ENCODE measurements around the gene CAPS2. TPM values are rescaled to one million over a fixed set of nuclear protein-coding genes. Genes with fewer than 3 reads are reported as not detected.

Gene CAPS2
- total RNA-seq, 2 experiments from 2014 or later, result 2.3 to 2.6 TPM

- H3K4me1 Mint-ChIP-seq, result peaks cover 11% of the 10 kb centered on the region
- no peak overlapping the region for H3K4me3 Mint-ChIP-seq
- peaks cover 13% of the 10 kb centered on the region for H3K27me3 Mint-ChIP-seq
- H3K9me3 Mint-ChIP-seq (ENCODE audit: low read depth), result no peaks in the 10 kb centered on the region
- POLR2A ChIA-PET, result no interaction called here
- intact Hi-C loops (cut with DNase I, micrococcal nuclease), result no loop called here
- no peak for ATAC-seq
- CTCF ChIA-PET, result interaction anchor here (0.6 to 1.0 kb wide), 5 partner anchors 11 to 774 kb away, joined by 3 to 7 read pairs (median 3); partner anchors contain the start of gene GLIPR1L1
- no peak for DNase-seq
- no peak overlapping the region for H3K27ac Mint-ChIP-seq
- no peaks in the 10 kb centered on the region for H3K36me3 Mint-ChIP-seq (ENCODE audit: low read depth)
Measured at GRCh38 chr12:75345531-75345930, 15.4 kb upstream of the CAPS2 start.

GRCh38 chr12:75341873-75342272 lies 11.7 kb upstream of the CAPS2 start:
- ChIA-PET POLR2A (no interaction called here), CTCF (interaction anchor here (1.0 kb wide), 1 partner anchor 8 kb away, joined by 5 read pairs; the partner anchor contains the start of gene GLIPR1L1)
- H3K9me3 Mint-ChIP-seq (ENCODE audit: low read depth), result no peaks in the 10 kb centered on the region
- H3K27ac Mint-ChIP-seq, result no peak overlapping the region
- intact Hi-C loops (cut with DNase I, micrococcal nuclease), result no loop called here
- ATAC-seq (no peak), DNase-seq (no peak)
- H3K27me3 Mint-ChIP-seq, result peaks cover 14% of the 10 kb centered on the region
- no peak overlapping the region for H3K4me3 Mint-ChIP-seq
- H3K4me1 Mint-ChIP-seq, result peaks cover 17% of the 10 kb centered on the region
- H3K36me3 Mint-ChIP-seq (ENCODE audit: low read depth), result no peaks in the 10 kb centered on the region

DNA sequence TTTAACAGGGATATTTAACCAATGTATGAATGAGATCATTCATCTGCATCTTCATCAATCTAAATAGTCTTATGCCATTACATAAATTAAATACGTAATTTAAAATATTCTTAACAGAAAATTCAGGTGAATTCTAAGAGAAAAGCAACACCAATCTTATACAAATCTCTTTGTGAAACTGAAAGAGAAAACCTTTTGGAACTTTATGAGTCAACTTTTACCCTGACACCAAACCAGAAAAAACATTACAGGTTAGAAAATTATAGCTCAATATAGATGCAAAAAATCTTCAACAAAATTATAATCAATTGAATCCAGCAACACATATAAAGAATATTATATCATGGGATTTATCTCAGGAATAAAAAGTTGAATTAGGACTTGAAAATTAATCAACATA lies 7.8 kb upstream of the CAPS2 start:
- H3K9me3 Mint-ChIP-seq (ENCODE audit: low read depth), result no peaks in the 10 kb centered on the region
- ChIA-PET POLR2A (interaction anchor here (0.6 kb wide), 1 partner anchor 13 kb away, joined by 3 read pairs; no protein-coding TSS in a partner anchor), CTCF (interaction anchor here (0.5 to 1.4 kb wide), 4 partner anchors 8 to 145 kb away, joined by 3 to 7 read pairs (median 4); partner anchors contain the start of gene CAPS2)
- H3K27ac Mint-ChIP-seq, result no peak overlapping the region
- intact Hi-C loops (cut with DNase I, micrococcal nuclease), result loop anchor here (10.0 kb wide), 1 partner anchor 1007 kb away; the partner anchor contains the start of gene BBS10 (in 2 of the 2)
- H3K4me3 Mint-ChIP-seq, result no peak overlapping the region
- DNase-seq, result no peak
- H3K4me1 Mint-ChIP-seq, result peaks cover 18% of the 10 kb centered on the region
- ATAC-seq, result no peak
- peaks cover 17% of the 10 kb centered on the region for H3K27me3 Mint-ChIP-seq
- no peaks in the 10 kb centered on the region for H3K36me3 Mint-ChIP-seq (ENCODE audit: low read depth)

GRCh38 chr12:75334384-75335030 lies 4.4 kb upstream of the CAPS2 start, which contains the start of gene GLIPR1L1:
TSS of gene GLIPR1L1 (plus strand) at chr12:75334670. CDS start at chr12:75334729, 59 bp downstream.
- H3K27ac Mint-ChIP-seq, result no peak within 1 kb of the TSS
- ATAC-seq (peak; percentile 82), DNase-seq (peak; percentile 91)
- H3K9me3 Mint-ChIP-seq (ENCODE audit: low read depth), result no peaks in the 10 kb centered on the region
- H3K27me3 Mint-ChIP-seq, result peaks cover 21% of the 10 kb centered on the region
- intact Hi-C loops (cut with DNase I, micrococcal nuclease), result loop anchor here (1.0 to 10.0 kb wide), 9 partner anchors 56 to 1123 kb away; partner anchors contain the start of genes BBS10 (in 2 of the 2), GLIPR1 (in 2 of the 2), GLIPR1L2 (in 2 of the 2) and NAP1L1 (in 1 of the 2)
- POLR2A ChIA-PET, result no interaction called here
- CTCF ChIA-PET, result interaction anchor here (0.6 to 2.8 kb wide), 31 partner anchors 8 to 1359 kb away, joined by 3 to 17 read pairs (median 4); partner anchors contain the start of genes GLIPR1, GLIPR1L2 and KRR1
- peak within 1 kb of the TSS; percentile 61 for H3K4me3 Mint-ChIP-seq
- peaks cover 25% of the 10 kb centered on the region for H3K4me1 Mint-ChIP-seq
- H3K36me3 Mint-ChIP-seq (ENCODE audit: low read depth), result no peaks in the 10 kb centered on the region

- intact Hi-C loops (cut with DNase I, micrococcal nuclease), result no loop called here
- H3K27me3 Mint-ChIP-seq, result peaks cover 17% of the 10 kb centered on the region
- CTCF ChIA-PET, result interaction anchor here (0.5 to 1.0 kb wide), 2 partner anchors 62 to 152 kb away, joined by 3 to 4 read pairs; no protein-coding TSS in a partner anchor
- H3K9me3 Mint-ChIP-seq (ENCODE audit: low read depth), result no peaks in the 10 kb centered on the region
- peaks cover 8% of the 10 kb centered on the region for H3K4me1 Mint-ChIP-seq
- POLR2A ChIA-PET, result no interaction called here
- no peak for ATAC-seq
- no peak overlapping the region for H3K27ac Mint-ChIP-seq
- H3K36me3 Mint-ChIP-seq (ENCODE audit: low read depth), result no peaks in the 10 kb centered on the region
- DNase-seq, result no peak
- no peak overlapping the region for H3K4me3 Mint-ChIP-seq
Measured at GRCh38 chr12:75327642-75328041, 2.5 kb downstream of the CAPS2 start.

- CTCF ChIA-PET, result interaction anchor here (2.2 kb wide), 1 partner anchor 10 kb away, joined by 10 read pairs; the partner anchor contains the start of gene GLIPR1L1
- Mint-ChIP-seq H3K27me3 (peaks cover 8% of the 10 kb centered on the region), H3K27ac (no peak overlapping the region), H3K4me1 (no peaks in the 10 kb centered on the region), H3K9me3 (ENCODE audit: low read depth) (no peaks in the 10 kb centered on the region), H3K36me3 (ENCODE audit: low read depth) (no peaks in the 10 kb centered on the region), H3K4me3 (no peak overlapping the region)
- DNase-seq (no peak), ATAC-seq (no peak)
- intact Hi-C loops (cut with DNase I, micrococcal nuclease), result no loop called here
- POLR2A ChIA-PET, result no interaction called here
Measured at GRCh38 chr12:75323663-75324062, 6.5 kb downstream of the CAPS2 start.

- no peak for DNase-seq
- Mint-ChIP-seq H3K4me1 (no peaks in the 10 kb centered on the region), H3K36me3 (ENCODE audit: low read depth) (no peaks in the 10 kb centered on the region), H3K4me3 (no peak overlapping the region), H3K27me3 (peaks cover 6% of the 10 kb centered on the region), H3K27ac (no peak overlapping the region), H3K9me3 (ENCODE audit: low read depth) (no peaks in the 10 kb centered on the region)
- intact Hi-C loops (cut with DNase I, micrococcal nuclease), result no loop called here
- ATAC-seq, result no peak
- POLR2A ChIA-PET, result no interaction called here
- CTCF ChIA-PET, result interaction anchor here (0.8 to 2.2 kb wide), 2 partner anchors 12 to 49 kb away, joined by 3 to 10 read pairs; partner anchors contain the start of gene GLIPR1L1
Measured at GRCh38 chr12:75322464-75322863, 7.7 kb downstream of the CAPS2 start.

- intact Hi-C loops (cut with DNase I, micrococcal nuclease), result no loop called here
- Mint-ChIP-seq H3K4me1 (no peaks in the 10 kb centered on the region), H3K4me3 (no peak overlapping the region), H3K36me3 (ENCODE audit: low read depth) (no peaks in the 10 kb centered on the region), H3K27ac (no peak overlapping the region), H3K27me3 (peaks cover 4% of the 10 kb centered on the region), H3K9me3 (ENCODE audit: low read depth) (no peaks in the 10 kb centered on the region)
- CTCF ChIA-PET, result interaction anchor here (0.8 kb wide), 1 partner anchor 218 kb away, joined by 3 read pairs; no protein-coding TSS in a partner anchor
- DNase-seq (no peak), ATAC-seq (no peak)
- POLR2A ChIA-PET, result no interaction called here
Measured at GRCh38 chr12:75317784-75318183, 12.3 kb downstream of the CAPS2 start.

DNA sequence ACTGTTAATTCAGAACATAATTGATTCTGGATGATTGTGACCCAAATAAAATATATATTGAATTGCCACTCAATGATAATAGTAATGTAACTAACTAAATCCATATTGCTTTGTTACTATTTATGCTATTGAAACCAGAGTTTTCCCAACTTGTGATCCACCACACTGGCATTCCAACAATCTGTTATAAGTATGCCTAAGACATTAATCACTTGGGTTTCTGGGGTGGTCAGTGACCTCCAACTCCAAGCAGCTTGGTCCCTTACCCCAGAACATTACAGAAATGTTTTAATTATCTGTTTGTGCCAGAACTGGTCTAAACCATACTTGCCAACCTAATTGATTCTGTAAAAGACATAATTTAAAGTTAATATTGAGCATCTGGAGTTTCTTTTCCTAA lies 14.6 kb downstream of the CAPS2 start:
- H3K27ac Mint-ChIP-seq, result no peak overlapping the region
- no peaks in the 10 kb centered on the region for H3K4me1 Mint-ChIP-seq
- H3K27me3 Mint-ChIP-seq, result peaks cover 4% of the 10 kb centered on the region
- no peaks in the 10 kb centered on the region for H3K9me3 Mint-ChIP-seq (ENCODE audit: low read depth)
- POLR2A ChIA-PET, result no interaction called here
- DNase-seq (no peak), ATAC-seq (no peak)
- intact Hi-C loops (cut with DNase I, micrococcal nuclease), result no loop called here
- CTCF ChIA-PET, result no interaction called here
- H3K4me3 Mint-ChIP-seq, result no peak overlapping the region
- H3K36me3 Mint-ChIP-seq (ENCODE audit: low read depth), result no peaks in the 10 kb centered on the region

DNA sequence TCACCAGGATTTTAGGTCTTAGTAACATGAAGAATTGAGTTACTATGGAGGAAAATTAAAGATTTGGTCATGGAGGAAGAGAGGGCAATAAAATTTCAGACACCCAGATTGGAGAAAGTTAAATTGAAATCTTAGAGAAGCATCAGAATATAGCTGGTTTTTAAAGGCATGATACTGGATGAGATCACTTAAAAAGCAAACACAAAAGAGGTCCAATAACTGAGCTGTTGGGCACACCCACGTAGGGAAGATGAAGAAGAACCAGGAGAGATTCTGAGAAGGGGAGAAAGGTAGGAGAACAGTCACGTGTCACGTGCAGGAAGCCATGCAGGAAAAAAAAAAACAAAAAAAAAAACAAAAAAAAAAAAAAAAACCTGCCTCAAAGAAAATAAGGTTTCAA lies 18.8 kb downstream of the CAPS2 start:
- Mint-ChIP-seq H3K4me3 (no peak overlapping the region), H3K9me3 (ENCODE audit: low read depth) (no peaks in the 10 kb centered on the region), H3K27ac (no peak overlapping the region), H3K27me3 (no peaks in the 10 kb centered on the region), H3K36me3 (ENCODE audit: low read depth) (no peaks in the 10 kb centered on the region), H3K4me1 (no peaks in the 10 kb centered on the region)
- ChIA-PET POLR2A (no interaction called here), CTCF (no interaction called here)
- ATAC-seq, result no peak
- intact Hi-C loops (cut with DNase I, micrococcal nuclease), result no loop called here
- no peak for DNase-seq

DNA sequence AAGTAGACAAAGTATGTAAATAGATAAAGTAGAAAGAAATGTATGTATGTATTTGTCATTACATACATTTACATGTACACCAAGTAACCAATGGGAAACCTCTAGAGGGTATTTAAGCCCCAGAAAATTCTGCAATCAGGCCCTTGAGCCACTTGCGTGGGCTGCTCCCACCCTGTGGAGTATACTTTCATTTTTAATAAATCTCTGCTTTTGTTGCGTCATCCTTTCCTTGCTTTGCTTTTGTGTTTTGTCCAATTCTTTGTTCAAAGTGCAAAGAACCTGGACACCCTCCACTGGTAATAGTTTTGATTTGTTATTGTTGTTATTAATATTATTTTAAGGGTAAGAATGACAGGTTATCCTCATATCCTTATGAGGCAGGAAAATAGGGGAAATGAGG lies 21.8 kb downstream of the CAPS2 start:
- ChIA-PET POLR2A (no interaction called here), CTCF (no interaction called here)
- Mint-ChIP-seq H3K27ac (no peak overlapping the region), H3K9me3 (ENCODE audit: low read depth) (no peaks in the 10 kb centered on the region), H3K4me1 (no peaks in the 10 kb centered on the region), H3K36me3 (ENCODE audit: low read depth) (no peaks in the 10 kb centered on the region), H3K27me3 (no peaks in the 10 kb centered on the region), H3K4me3 (no peak overlapping the region)
- DNase-seq (no peak), ATAC-seq (no peak)
- intact Hi-C loops (cut with DNase I, micrococcal nuclease), result no loop called here
